Mucosa of descending colon (tissue), 3 donors: ENCODE data around the gene MRPL38. TPM values are rescaled to one million over a fixed set of nuclear protein-coding genes. Genes with fewer than 3 reads are reported as not detected.

Experiments used
- ATAC-seq: fragments of 200-7000 bp; cut with Tn5 transposase; one replicate; pipeline ENCODE4 v1.9.1; 2020; ENCODE audit warnings: mild to moderate bottlenecking, moderate library complexity
- DNase-seq, 3 donors: peaks; one replicate each; pipeline ENCODE4 v3.0.0-alpha.2; 2020
- H3K36me3 ChIP-seq: fragments of 200-600 bp; one replicate; pipeline ENCODE4 v1.8.0; 2021; ENCODE audit warnings: low read depth, mild to moderate bottlenecking
- H3K4me1 ChIP-seq: fragments of 200-600 bp; one replicate; pipeline ENCODE4 v1.8.0; 2021; ENCODE audit warnings: low read depth, mild to moderate bottlenecking
- H3K4me3 ChIP-seq: fragments of 200-600 bp; one replicate; pipeline ENCODE4 v1.8.0; 2021; ENCODE audit warnings: mild to moderate bottlenecking
- H3K9me3 ChIP-seq: fragments of 200-600 bp; one replicate; pipeline ENCODE4 v1.8.0; 2021; ENCODE audit warnings: mild to moderate bottlenecking
- CTCF ChIP-seq: fragments of 200-600 bp; IDR thresholded peaks from one replicate; pipeline ENCODE4 v1.8.0; 2022; ENCODE audit warnings: antibody characterized with exemption, mild to moderate bottlenecking
- intact Hi-C, 2 donors: fragments of 100-400 bp; cut with DNase I in 1 of 2; cut with micrococcal nuclease in 1 of 2; formaldehyde crosslinking; loops; one replicate each; pipeline versions ENCODE4 v1.11.0 to v1.11.1; 2022; cut with DNase I, micrococcal nuclease
- total RNA-seq, 3 donors: library from RNA; stranded (reverse); fragmentation: NEBNext Ultra II Directional in 2 of 3; extraction: Animal tissue kit (Norgen Biotek cat#: 25700) in 2 of 3; gene quantifications; one replicate each; pipeline versions ENCODE4 v1.2.1 to v1.2.4, GENCODE V29; 2021 to 2023
- donor health status: DM: no; HTN: no; CAD: no; lungs with moderate emphysema.
- donor health status: DM: no; HTN: no; CAD: no.
- donor health status: DM: no; HTN: yes; CAD: no.

MRPL38 gene
- total RNA-seq, 3 donors from 2014 or later, result 87.0 to 98.0 (median 89.4) TPM

DNA sequence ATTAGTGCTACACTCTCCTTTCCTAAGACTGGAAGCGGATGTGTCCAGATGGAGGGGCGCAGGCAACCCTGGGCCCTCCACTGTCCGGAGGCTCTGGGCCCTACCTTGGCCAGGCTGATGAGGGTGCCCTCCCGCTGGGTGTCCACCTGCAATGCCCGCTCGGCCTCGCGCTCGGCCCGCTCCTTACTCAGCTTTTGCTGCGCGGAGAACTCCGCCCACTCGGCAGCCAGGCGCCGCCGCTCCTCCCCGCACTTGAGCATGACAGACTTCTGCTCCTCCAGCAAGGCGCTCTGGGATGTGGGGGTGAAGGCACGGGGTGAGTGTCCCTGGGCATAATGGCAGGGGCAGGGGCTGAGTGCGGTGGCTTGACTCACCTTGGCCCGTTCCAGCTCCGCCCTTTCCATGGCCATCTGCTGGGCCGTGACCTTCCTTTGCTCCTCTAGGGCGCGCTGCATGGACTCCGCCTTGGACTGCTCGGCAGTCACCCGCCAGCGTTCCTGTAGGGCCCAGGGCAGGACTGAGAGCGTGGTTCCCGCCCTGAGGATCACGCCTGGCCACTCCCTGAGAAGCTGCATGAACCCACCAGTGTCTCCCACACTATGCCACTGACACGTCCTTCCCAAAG, 10.1 kb upstream of the MRPL38 start:
- Histone ChIP-seq H3K4me3 (no peak overlapping the region), H3K4me1 (peaks cover 5% of the 10 kb centered on the region), H3K9me3 (no peaks in the 10 kb centered on the region), H3K36me3 (no peaks in the 10 kb centered on the region)
- intact Hi-C loops, result no loop called here
- ATAC-seq (peak; percentile 46), DNase-seq (no peak)
- no peak for TF ChIP-seq CTCF

GRCh38 chr17:75913537-75914210, 9.0 kb upstream of the MRPL38 start:
- no peaks in the 10 kb centered on the region for H3K9me3 ChIP-seq
- ATAC-seq (no peak), DNase-seq (no peak)
- no peak overlapping the region for H3K4me3 ChIP-seq
- peaks cover 5% of the 10 kb centered on the region for H3K4me1 ChIP-seq
- TF ChIP-seq CTCF, result no peak
- H3K36me3 ChIP-seq, result no peaks in the 10 kb centered on the region
- intact Hi-C loops, result no loop called here

- TF ChIP-seq CTCF, result no peak
- ATAC-seq, result no peak
- Histone ChIP-seq H3K4me1 (peaks cover 5% of the 10 kb centered on the region), H3K4me3 (no peak overlapping the region), H3K9me3 (no peaks in the 10 kb centered on the region), H3K36me3 (no peaks in the 10 kb centered on the region)
- intact Hi-C loops, result no loop called here
- DNase-seq, result no peak
Measured at GRCh38 chr17:75910699-75911098, 6.0 kb upstream of the MRPL38 start.

- DNase-seq (no peak), ATAC-seq (peak; percentile 19)
- Histone ChIP-seq H3K36me3 (no peaks in the 10 kb centered on the region), H3K4me1 (peaks cover 5% of the 10 kb centered on the region), H3K9me3 (no peaks in the 10 kb centered on the region), H3K4me3 (no peak overlapping the region)
- intact Hi-C loops, result loop anchor here (10.0 kb wide), 1 partner anchor 95 kb away; the partner anchor contains the start of gene CDK3 (in 2 of the 2)
- TF ChIP-seq CTCF, result no peak
Measured at GRCh38 chr17:75909812-75910274, 5.2 kb upstream of the MRPL38 start.

GRCh38 chr17:75909051-75909811, 4.5 kb upstream of the MRPL38 start:
- intact Hi-C loops, result loop anchor here (10.0 kb wide), 1 partner anchor 96 kb away; the partner anchor contains the start of gene CDK3 (in 2 of the 2)
- peaks cover 5% of the 10 kb centered on the region for H3K4me1 ChIP-seq
- DNase-seq (no peak), ATAC-seq (no peak)
- H3K4me3 ChIP-seq, result no peak overlapping the region
- no peaks in the 10 kb centered on the region for H3K36me3 ChIP-seq
- TF ChIP-seq CTCF, result no peak
- H3K9me3 ChIP-seq, result no peaks in the 10 kb centered on the region
